K562 (cell line): ENCODE results near the gene HADH. TPM values are rescaled to one million over a fixed set of nuclear protein-coding genes. Genes with fewer than 3 reads are reported as not detected.
A peak's percentile ranks its signal among the peaks of the same experiment; 100 is the strongest.

ENCODE experiments used
- CLOCK ChIP-seq: fragments of 250-450 bp; sonication (Bioruptor Pico); IDR thresholded peaks from 2 replicates; pipeline ENCODE4 v1.4.0; 2020; ENCODE audit warnings: mild to moderate bottlenecking, moderate library complexity, borderline replicate concordance
- GTF2A2 ChIP-seq: IDR thresholded peaks from 2 replicates; pipeline ENCODE4 v1.6.1; 2016; ENCODE audit warnings: mild to moderate bottlenecking, missing genetic modification characterization, missing compliant biosample characterization
- KHSRP ChIP-seq: fragments of 450-650 bp; IDR thresholded peaks from 2 replicates; pipeline ENCODE4 v1.6.1; 2017
- MLX ChIP-seq, 2 experiments: fragments of 450-650 bp in 1 of 2; sonication (generic) in 1 of 2; formaldehyde crosslinking; conservative IDR thresholded peaks; 2 replicates each; pipeline versions ENCODE4 v1.4.0 to v1.8.1; 2020 to 2022; ENCODE audit warnings: mild to moderate bottlenecking in 1 of 2, missing genetic modification reagents in 1 of 2
- NCOA2 ChIP-seq, 2 experiments: fragments of 450-650 bp; IDR thresholded peaks; 2 replicates each; pipeline ENCODE4 v1.6.1; 2018; ENCODE audit warnings: mild to moderate bottlenecking in 2 of 2, moderate library complexity in 1 of 2; ENCODE audit not compliant: partially characterized antibody in 2 of 2
- NCOA6 ChIP-seq: fragments of 450-650 bp; IDR thresholded peaks from 2 replicates; pipeline ENCODE4 v1.6.1; 2017; ENCODE audit warnings: mild to moderate bottlenecking
- POLR2A ChIP-seq: fragments of 450-650 bp; conservative IDR thresholded peaks from 2 replicates; pipeline ENCODE4 v1.6.1; 2016
- POLR2B ChIP-seq: fragments of 450-650 bp; IDR thresholded peaks from 2 replicates; pipeline ENCODE4 v1.6.1; 2018; ENCODE audit warnings: low read depth; ENCODE audit not compliant: partially characterized antibody
- POLR2H ChIP-seq: IDR thresholded peaks from 2 replicates; pipeline ENCODE4 v1.6.1; 2016; ENCODE audit warnings: missing genetic modification characterization, low read depth, mild to moderate bottlenecking, control low read depth, missing compliant biosample characterization, moderate library complexity
- POLR3A ChIP-seq: IDR thresholded peaks from 2 replicates; pipeline ENCODE4 v1.6.1; 2011; ENCODE audit warnings: borderline replicate concordance, mild to moderate bottlenecking, moderate library complexity; ENCODE audit not compliant: insufficient read length, insufficient read depth; ENCODE audit errors: extremely low read depth
- SMAD2 ChIP-seq: fragments of 150-350 bp; IDR thresholded peaks from 2 replicates; pipeline ENCODE4 v1.6.1; 2014; ENCODE audit warnings: low read depth, mild to moderate bottlenecking, low read length
- USF2 ChIP-seq: sonication (generic); formaldehyde crosslinking; IDR thresholded peaks from 2 replicates; pipeline ENCODE4 v1.5.0; 2020; ENCODE audit warnings: missing genetic modification reagents
- ZBTB49 ChIP-seq: sonication (generic); formaldehyde crosslinking; IDR thresholded peaks from 2 replicates; pipeline ENCODE4 v1.8.0; 2022; ENCODE audit warnings: missing genetic modification reagents, mild to moderate bottlenecking, borderline replicate concordance
- ZHX1 ChIP-seq: fragments of 150-350 bp; conservative IDR thresholded peaks from 2 replicates; pipeline ENCODE4 v1.6.1; 2014; ENCODE audit warnings: low read length
- ZKSCAN8 ChIP-seq: fragments of 200-800 bp; sonication (Bioruptor generic); IDR thresholded peaks from 2 replicates; pipeline ENCODE4 v1.6.1; 2016; ENCODE audit warnings: missing genetic modification characterization, missing compliant biosample characterization
- ZNF24 ChIP-seq: fragments of 450-650 bp; IDR thresholded peaks from 2 replicates; pipeline ENCODE4 v1.6.1; 2016
- ZNF561 ChIP-seq: fragments of 450-650 bp; formaldehyde crosslinking; conservative IDR thresholded peaks from 2 replicates; pipeline ENCODE4 v1.4.0; 2020; ENCODE audit warnings: mild to moderate bottlenecking, moderate library complexity
- ZNF589 ChIP-seq: fragments of 200-800 bp; sonication (Bioruptor generic); IDR thresholded peaks from 2 replicates; pipeline ENCODE4 v1.6.1; 2016; ENCODE audit warnings: low read depth, missing genetic modification characterization, missing compliant biosample characterization
- polyA plus RNA-seq, 8 experiments: library from polyadenylated mRNA; depleted of rRNA in 4 of 8; stranded (reverse) in 5 of 8; unstranded in 3 of 8; fragments of >200 nt; fragmentation: Nextera tagmentation in 2 of 8; fragmentation: Illumina TruSeq in 1 of 8; extraction: Ambion mirVana in 2 of 8; extraction: Trizol in 1 of 8; gene quantifications; 2 replicates each; pipeline versions ENCODE4 v1.2.1 to v1.2.3, GENCODE V29; 2011 to 2014; ENCODE audit warnings: inconsistent platforms in 1 of 8, missing spikeins in 1 of 8
- total RNA-seq, 7 experiments: library from RNA; depleted of rRNA in 6 of 7; stranded (reverse); fragments of >200 nt in 6 of 7; fragmentation: Illumina TruSeq in 2 of 7; extraction: Trizol in 2 of 7; gene quantifications; 2 replicates each; pipeline versions ENCODE4 v1.2.1 to v1.2.3, GENCODE V29; 2011 to 2021; ENCODE audit warnings: low replicate concordance in 1 of 7

The HADH gene
- total and polyA plus RNA-seq, 9 of the 15 experiments (the other 6 are each of a cell fraction or from before 2014, with no cell fraction given) = 9.4 to 73.3 (median 32.8) TPM

- TF ChIP-seq ZBTB49 (no peak), KHSRP (no peak), CLOCK (no peak), ZKSCAN8 (no peak), ZHX1 (no peak), NCOA6 (no peak), GTF2A2 (no peak), POLR3A (no peak), MLX (CRISPR knock-in tag; conservative IDR thresholded peaks at IDR 0.05) (no peak), ZNF561 (no peak), ZNF589 (no peak), POLR2A (peak; percentile 88), NCOA2 (IDR thresholded peaks at IDR 0.05; ENCODE audit: partially characterized antibody in 2 of 2) (no peak), POLR2H (tag) (no peak; the same call in 1 of the 2 replicates), ZNF24 (no peak), USF2 (CRISPR knock-in tag) (peak; percentile 56), POLR2B (peak; percentile 67), SMAD2 (no peak)
Measured at GRCh38 chr4:107989537-107990386, at the start of gene HADH (continued).
